ENCODE data around the gene CNN2.
A peak's percentile ranks its signal among the peaks of the same experiment; 100 is the strongest.

The CNN2 gene

DNA sequence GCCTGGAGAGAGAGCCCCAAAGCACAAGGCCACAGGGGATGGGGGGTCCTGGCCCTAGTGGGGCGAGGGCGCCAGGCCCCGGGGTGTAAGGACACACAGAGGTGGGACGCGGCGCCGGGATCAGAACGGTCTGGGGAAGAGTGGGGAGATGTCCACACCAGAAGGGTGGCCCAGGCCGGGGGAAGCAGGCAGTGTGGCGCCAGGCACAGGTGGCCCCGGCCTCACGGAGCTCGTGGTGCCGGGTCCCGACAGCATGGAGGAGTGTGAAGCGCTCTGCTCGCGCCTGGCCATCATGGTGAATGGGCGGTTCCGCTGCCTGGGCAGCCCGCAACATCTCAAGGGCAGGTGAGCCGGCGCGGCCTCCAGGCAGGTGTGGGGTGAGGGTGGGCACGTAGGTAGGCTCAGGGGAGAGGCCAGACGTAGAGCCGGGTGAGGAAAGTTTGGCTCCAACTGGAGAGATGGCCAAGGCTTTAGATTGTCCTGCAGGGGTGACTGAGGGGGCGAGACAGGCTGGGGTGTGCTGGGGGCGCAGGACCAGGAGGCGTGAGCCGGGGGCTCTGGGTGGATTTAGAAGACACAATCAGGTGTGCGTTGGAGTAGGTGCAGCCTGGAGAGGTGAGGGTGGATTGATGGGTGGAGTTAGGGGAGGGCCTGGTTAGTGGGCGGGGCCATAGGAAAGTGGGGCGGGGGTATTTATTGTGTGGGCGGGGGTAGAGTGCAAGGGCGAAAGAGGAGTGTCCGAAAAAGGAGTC, 37.7 kb downstream of the CNN2 start:
- Histone ChIP-seq H3K4me1 (ENCODE audit: control insufficient read depth, insufficient read depth, low read length) (peaks cover 51% of the 10 kb centered on the region), H3K4me3 (ENCODE audit: low read length) (no peak overlapping the region), H3K36me3 (ENCODE audit: control insufficient read depth, insufficient read depth, low read length) (no peaks in the 10 kb centered on the region), H3K27me3 (ENCODE audit: control insufficient read depth, insufficient read depth, low read length) (peaks cover 42% of the 10 kb centered on the region), H3K9me3 (ENCODE audit: control insufficient read depth, low read length) (no peaks in the 10 kb centered on the region), H3K9ac (ENCODE audit: low read length) (no peak overlapping the region)

DNA sequence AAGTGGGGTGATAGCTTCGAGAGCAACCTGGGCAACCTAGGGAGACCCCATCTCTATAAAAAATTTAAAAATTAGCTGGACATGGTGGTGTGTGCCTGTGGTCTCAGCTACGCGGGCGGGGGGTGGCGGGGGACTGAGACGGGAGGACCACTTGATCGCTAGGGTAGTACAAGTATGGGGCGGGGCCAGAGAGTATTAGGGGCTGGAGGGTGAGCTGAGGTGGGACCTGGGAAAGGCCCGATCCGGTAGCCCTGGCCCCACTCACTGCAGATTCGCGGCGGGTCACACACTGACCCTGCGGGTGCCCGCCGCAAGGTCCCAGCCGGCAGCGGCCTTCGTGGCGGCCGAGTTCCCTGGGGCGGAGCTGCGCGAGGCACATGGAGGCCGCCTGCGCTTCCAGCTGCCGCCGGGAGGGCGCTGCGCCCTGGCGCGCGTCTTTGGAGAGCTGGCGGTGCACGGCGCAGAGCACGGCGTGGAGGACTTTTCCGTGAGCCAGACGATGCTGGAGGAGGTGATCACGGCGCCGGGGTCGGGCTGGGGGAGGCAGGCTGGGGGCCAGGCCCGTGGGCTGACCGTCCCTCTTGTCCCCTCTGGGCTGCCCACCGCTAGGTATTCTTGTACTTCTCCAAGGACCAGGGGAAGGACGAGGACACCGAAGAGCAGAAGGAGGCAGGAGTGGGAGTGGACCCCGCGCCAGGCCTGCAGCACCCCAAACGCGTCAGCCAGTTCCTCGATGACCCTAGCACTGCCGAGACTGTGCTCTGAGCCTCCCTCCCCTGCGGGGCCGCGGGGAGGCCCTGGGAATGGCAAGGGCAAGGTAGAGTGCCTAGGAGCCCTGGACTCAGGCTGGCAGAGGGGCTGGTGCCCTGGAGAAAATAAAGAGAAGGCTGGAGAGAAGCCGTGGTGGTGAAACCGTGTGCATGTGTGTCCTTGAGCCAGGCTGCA, 38.5 kb downstream of the CNN2 start:
- H3K9ac ChIP-seq (ENCODE audit: low read length), result no peak overlapping the region
- peaks cover 50% of the 10 kb centered on the region for H3K27me3 ChIP-seq (ENCODE audit: control insufficient read depth, insufficient read depth, low read length)
- H3K4me3 ChIP-seq (ENCODE audit: low read length), result no peak overlapping the region
- no peaks in the 10 kb centered on the region for H3K9me3 ChIP-seq (ENCODE audit: control insufficient read depth, low read length)
- peaks cover 57% of the 10 kb centered on the region for H3K4me1 ChIP-seq (ENCODE audit: control insufficient read depth, insufficient read depth, low read length)
- no peaks in the 10 kb centered on the region for H3K36me3 ChIP-seq (ENCODE audit: control insufficient read depth, insufficient read depth, low read length)

DNA sequence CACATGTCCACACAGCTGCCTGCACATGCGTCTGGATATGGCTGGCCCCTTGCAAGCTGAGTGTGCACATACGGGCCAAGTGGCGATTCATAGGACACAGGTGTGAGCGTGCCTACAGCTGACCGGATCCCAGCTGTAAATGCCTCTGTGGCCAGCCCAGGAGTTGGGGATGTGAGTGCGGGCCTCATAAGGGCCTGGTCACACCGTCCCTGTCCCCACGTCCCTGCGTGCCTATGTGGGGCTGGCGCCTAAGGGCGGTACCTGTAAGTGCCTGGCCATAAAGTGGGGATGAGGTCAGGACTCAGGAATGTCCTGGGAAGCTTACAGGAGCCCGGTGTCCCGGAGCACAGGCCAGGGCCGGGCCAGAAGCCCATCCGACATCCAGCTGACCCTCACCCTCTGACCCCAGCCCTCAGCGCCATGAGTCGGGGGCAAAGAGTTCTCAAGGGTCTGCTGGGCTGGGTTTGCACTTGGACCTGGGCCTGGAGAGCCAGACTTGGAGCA, 39.2 kb downstream of the CNN2 start:
- no peaks in the 10 kb centered on the region for H3K36me3 ChIP-seq (ENCODE audit: control insufficient read depth, insufficient read depth, low read length)
- no peak overlapping the region for H3K4me3 ChIP-seq (ENCODE audit: low read length)
- H3K9me3 ChIP-seq (ENCODE audit: control insufficient read depth, low read length), result no peaks in the 10 kb centered on the region
- H3K27me3 ChIP-seq (ENCODE audit: control insufficient read depth, insufficient read depth, low read length), result peaks cover 55% of the 10 kb centered on the region
- H3K9ac ChIP-seq (ENCODE audit: low read length), result no peak overlapping the region
- H3K4me1 ChIP-seq (ENCODE audit: control insufficient read depth, insufficient read depth, low read length), result peaks cover 57% of the 10 kb centered on the region

DNA sequence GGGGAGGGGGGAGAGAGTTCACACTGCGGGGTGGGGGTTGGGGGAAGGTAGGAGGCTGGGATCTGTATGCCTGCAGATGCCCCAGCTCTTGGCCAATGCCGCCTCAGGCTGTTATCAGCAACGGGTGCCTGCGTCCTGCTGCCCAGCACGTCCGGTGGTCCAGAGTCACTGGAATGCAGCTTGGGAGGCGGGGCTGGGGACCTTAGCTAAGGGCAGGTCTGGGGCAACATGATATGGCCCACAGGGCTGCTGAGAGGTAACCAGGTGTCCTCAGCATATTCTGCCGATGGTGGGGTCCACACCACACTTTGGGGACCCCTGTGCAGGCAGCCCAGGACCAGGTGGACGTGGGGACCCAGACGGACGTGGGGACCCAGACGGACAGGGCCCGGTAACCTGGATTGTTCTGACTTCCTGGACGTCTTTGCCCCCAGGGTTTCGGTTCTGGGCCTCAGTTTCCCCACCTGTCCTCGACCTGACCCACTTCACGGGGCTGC, 39.9 kb downstream of the CNN2 start:
- H3K9ac ChIP-seq (ENCODE audit: low read length), result no peak overlapping the region
- H3K9me3 ChIP-seq (ENCODE audit: control insufficient read depth, low read length), result no peaks in the 10 kb centered on the region
- peaks cover 60% of the 10 kb centered on the region for H3K27me3 ChIP-seq (ENCODE audit: control insufficient read depth, insufficient read depth, low read length)
- H3K4me3 ChIP-seq (ENCODE audit: low read length), result no peak overlapping the region
- H3K36me3 ChIP-seq (ENCODE audit: control insufficient read depth, insufficient read depth, low read length), result no peaks in the 10 kb centered on the region
- peaks cover 62% of the 10 kb centered on the region for H3K4me1 ChIP-seq (ENCODE audit: control insufficient read depth, insufficient read depth, low read length)

DNA sequence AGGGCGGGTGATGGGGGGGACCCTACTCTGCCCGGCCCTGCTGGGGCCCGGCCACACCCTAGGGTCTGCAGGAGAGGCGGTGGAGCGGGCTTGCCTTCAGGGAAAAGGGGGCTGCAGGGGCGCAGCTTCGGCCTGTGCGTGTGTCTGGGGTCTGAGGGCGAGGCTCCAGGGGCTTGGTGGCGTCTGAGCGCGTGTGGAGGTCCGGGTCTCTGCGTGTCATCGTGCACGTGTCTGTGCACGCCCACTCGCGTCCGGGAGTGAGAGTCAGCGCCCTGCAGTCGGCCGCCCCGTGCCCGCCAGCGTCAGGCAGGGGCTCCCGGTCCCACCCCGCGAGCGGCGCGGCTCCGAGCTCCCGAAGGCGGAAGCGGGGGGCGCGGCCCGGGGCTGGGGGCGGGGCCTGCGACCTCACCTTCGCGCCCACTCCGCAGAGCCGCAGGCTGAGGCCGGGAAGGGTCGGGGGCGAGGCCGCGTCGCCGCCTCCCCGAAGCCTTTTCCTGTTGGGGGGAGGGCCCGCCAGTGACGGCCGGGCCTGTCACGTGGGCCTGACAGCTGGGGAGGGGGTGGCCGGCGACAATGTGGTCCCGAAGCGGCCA, 40.4 kb downstream of the CNN2 start, which contains the start of gene ARHGAP45:
ARHGAP45 (plus strand) TSS at position 420 of the 593 bp plus-strand sequence. CDS start 239 bp downstream, outside the sequence.
- Histone ChIP-seq H3K9me3 (ENCODE audit: control insufficient read depth, low read length) (no peaks in the 10 kb centered on the region), H3K36me3 (ENCODE audit: control insufficient read depth, insufficient read depth, low read length) (no peaks in the 10 kb centered on the region), H3K4me1 (ENCODE audit: control insufficient read depth, insufficient read depth, low read length) (peaks cover 62% of the 10 kb centered on the region), H3K4me3 (ENCODE audit: low read length) (no peak within 1 kb of the TSS), H3K9ac (ENCODE audit: low read length) (peak within 1 kb of the TSS; percentile 28), H3K27me3 (ENCODE audit: control insufficient read depth, insufficient read depth, low read length) (peaks cover 65% of the 10 kb centered on the region)

DNA sequence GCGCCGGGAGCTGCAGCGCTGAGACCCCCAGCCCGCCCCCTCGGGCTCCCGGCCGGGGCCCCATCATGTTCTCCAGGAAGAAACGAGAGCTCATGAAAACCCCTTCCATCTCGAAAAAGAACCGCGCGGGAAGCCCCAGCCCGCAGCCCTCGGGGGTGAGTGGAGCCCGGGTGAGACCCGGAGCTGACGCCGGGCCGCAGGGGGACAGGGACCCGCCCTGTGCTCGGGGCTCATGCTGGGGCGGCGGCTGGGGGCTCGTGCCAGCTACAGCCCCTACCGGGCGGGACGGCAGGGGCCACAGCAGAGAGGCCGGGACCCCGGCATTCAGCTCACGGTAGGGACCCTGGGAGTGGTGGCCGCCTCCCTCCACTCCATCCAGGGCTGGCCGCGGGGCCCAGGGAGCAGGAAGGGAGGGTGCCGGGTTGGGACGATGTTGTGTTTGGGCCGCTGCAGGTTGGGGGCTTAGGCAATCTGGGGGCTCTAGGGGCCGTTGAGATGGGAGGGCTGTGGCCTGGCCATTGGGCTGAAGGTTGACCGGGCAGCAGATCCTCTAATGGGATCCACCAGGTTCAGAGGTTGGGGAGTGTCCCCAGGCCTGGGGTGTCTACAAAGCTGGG, 41.0 kb downstream of the CNN2 start:
- no peak overlapping the region for H3K4me3 ChIP-seq (ENCODE audit: low read length)
- peaks cover 71% of the 10 kb centered on the region for H3K27me3 ChIP-seq (ENCODE audit: control insufficient read depth, insufficient read depth, low read length)
- peak overlapping the region; percentile 28 for H3K9ac ChIP-seq (ENCODE audit: low read length)
- no peaks in the 10 kb centered on the region for H3K9me3 ChIP-seq (ENCODE audit: control insufficient read depth, low read length)
- H3K36me3 ChIP-seq (ENCODE audit: control insufficient read depth, insufficient read depth, low read length), result no peaks in the 10 kb centered on the region
- H3K4me1 ChIP-seq (ENCODE audit: control insufficient read depth, insufficient read depth, low read length), result peaks cover 62% of the 10 kb centered on the region

DNA sequence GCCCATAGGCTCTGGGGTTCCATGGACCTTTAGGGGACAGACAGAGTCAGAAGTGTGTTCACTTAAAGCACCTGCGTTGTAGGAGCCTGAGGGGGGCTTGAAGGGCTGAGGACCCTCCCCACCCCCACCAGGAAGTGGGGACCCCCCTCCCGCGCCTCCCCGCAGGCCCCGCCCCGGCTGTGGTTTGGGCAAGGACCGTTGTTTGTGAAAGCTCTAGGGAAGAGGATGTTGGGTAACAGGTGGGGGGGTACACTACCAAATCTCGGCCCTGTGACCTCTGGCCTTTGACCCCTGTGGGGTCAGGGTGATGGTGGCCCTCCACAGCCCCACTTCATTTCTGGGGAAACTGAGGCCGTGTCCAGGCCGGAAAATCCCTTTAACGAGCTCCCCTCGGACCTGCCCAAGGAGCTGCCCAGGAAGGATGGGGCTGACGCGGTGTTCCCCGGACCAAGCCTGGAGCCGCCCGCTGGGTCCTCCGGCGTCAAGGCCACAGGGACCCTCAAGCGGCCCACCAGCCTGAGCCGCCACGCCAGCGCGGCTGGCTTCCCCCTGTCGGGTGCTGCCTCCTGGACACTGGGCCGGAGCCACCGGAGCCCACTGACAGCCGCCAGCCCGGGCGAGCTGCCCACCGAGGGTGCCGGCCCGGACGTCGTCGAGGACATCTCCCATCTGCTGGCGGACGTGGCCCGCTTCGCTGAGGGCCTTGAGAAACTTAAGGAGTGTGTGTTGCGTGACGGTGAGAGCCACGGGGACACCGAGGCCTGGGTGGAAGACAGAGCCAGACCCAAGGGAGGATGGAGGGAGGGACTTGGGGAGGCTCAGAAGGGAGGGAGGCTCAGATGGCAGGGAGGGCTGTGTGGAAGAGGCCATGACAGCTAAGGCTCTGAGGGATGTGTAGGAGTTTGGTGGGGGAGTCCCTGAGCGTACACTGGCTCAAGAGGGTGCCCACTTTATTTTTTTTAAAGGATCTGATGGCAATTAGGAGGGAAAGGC, 41.9 kb downstream of the CNN2 start:
- H3K9me3 ChIP-seq (ENCODE audit: control insufficient read depth, low read length), result no peaks in the 10 kb centered on the region
- H3K4me1 ChIP-seq (ENCODE audit: control insufficient read depth, insufficient read depth, low read length), result peaks cover 62% of the 10 kb centered on the region
- peaks cover 73% of the 10 kb centered on the region for H3K27me3 ChIP-seq (ENCODE audit: control insufficient read depth, insufficient read depth, low read length)
- no peak overlapping the region for H3K9ac ChIP-seq (ENCODE audit: low read length)
- no peak overlapping the region for H3K4me3 ChIP-seq (ENCODE audit: low read length)
- H3K36me3 ChIP-seq (ENCODE audit: control insufficient read depth, insufficient read depth, low read length), result no peaks in the 10 kb centered on the region

DNA sequence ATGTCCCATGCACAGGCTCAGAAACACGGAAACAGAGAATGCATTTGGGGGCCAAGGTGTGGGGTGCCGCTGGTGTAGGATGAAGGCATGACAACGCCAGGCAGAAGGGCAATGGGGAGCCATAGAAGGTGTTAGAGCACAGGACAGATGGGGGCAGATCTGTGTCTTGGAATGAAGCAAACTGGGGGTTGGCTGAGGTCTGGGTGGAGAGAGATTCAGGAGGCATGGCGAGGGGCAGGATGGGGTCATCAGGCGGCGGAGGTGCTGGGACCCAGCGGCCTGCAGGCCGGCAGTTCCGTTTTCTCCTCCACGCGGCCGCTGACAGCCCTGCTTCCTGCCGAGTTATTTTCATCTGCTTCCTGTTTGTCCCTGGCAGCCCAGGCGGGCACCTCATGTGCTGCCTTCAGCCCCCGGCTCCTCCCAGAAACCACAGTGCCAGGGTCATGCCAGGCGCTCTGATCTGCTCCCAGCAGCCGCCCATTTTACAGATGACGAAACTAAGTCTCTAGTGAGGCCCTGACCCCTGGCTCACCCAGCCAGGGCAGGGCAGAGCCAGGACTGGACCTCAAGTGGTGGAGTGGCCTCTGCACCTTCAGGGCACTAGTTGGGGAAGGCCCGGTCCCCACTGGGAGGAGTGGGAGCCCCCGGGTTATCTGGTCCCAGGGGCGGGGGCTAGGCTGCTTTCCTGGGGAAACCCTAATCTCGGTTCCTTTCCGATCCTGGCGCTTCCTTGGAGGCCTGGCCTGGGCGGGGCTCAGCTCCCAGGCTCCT, 42.8 kb downstream of the CNN2 start:
- Histone ChIP-seq H3K27me3 (ENCODE audit: control insufficient read depth, insufficient read depth, low read length) (peaks cover 70% of the 10 kb centered on the region), H3K4me3 (ENCODE audit: low read length) (no peak overlapping the region), H3K4me1 (ENCODE audit: control insufficient read depth, insufficient read depth, low read length) (peaks cover 61% of the 10 kb centered on the region), H3K36me3 (ENCODE audit: control insufficient read depth, insufficient read depth, low read length) (no peaks in the 10 kb centered on the region), H3K9ac (ENCODE audit: low read length) (no peak overlapping the region), H3K9me3 (ENCODE audit: control insufficient read depth, low read length) (no peaks in the 10 kb centered on the region)

DNA sequence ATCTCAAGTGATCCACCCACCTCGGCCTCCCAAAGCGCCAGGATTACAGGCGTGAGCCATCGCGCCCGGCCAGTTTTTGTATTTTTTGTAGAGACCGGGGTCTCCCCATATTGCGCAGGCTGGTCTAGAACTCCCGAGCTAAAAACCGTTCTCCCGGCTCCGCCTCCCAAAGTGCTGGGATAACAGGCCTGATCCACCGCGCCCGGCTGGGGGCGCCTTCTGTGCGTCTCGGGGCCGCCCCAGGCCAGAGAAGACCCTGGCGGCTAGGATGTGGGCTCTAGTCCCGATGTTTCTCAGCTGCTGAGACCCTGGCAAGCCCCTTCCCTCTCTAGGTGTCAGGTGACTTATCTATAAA, 44.1 kb downstream of the CNN2 start:
- peaks cover 58% of the 10 kb centered on the region for H3K4me1 ChIP-seq (ENCODE audit: control insufficient read depth, insufficient read depth, low read length)
- peaks cover 66% of the 10 kb centered on the region for H3K27me3 ChIP-seq (ENCODE audit: control insufficient read depth, insufficient read depth, low read length)

More for the DNA sequence above, 44.1 kb downstream of the CNN2 start:
- no peaks in the 10 kb centered on the region for H3K9me3 ChIP-seq (ENCODE audit: control insufficient read depth, low read length)
- no peak overlapping the region for H3K9ac ChIP-seq (ENCODE audit: low read length)
- H3K36me3 ChIP-seq (ENCODE audit: control insufficient read depth, insufficient read depth, low read length), result no peaks in the 10 kb centered on the region
- no peak overlapping the region for H3K4me3 ChIP-seq (ENCODE audit: low read length)
